ENCODE data around the gene SEMG1.

DNA sequence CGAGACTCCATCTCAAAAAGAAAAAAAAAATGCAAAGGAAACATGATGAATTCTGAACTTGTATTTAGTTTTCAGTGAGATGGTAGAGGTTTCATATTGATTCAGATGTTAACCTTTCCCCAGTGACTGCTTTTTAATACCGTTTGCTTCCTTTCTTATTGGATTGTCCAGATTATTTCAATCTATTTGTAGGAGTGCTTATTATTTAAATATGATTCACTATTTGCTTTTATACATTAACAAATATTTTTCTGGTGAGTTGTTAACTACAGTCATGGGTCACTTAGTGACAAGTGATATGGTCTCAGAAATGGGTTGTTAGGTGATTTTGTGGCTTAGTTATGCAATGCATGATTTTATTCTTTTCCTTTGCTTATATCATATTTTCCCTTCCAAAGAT is 23.7 kb upstream of the SEMG1 start:
- TF ChIP-seq BHLHE40 (IDR thresholded peaks at IDR 0.05; ENCODE audit: borderline replicate concordance) (no peak), HDGF (IDR thresholded peaks at IDR 0.05; ENCODE audit: borderline replicate concordance) (no peak), SUZ12 (IDR thresholded peaks at IDR 0.05) (no peak), FOXA1 (IDR thresholded peaks at IDR 0.05) (no peak), ELF4 (IDR thresholded peaks at IDR 0.05) (no peak), FOXK2 (IDR thresholded peaks at IDR 0.05) (no peak), TARDBP (IDR thresholded peaks at IDR 0.05) (no peak), LEF1 (IDR thresholded peaks at IDR 0.05; ENCODE audit: borderline replicate concordance) (no peak), SP1 (IDR thresholded peaks at IDR 0.05) (no peak), L3MBTL2 (conservative IDR thresholded peaks at IDR 0.05) (no peak), FOXM1 (IDR thresholded peaks at IDR 0.05; ENCODE audit: borderline replicate concordance) (no peak), NFRKB (IDR thresholded peaks at IDR 0.05) (no peak), ARNT (IDR thresholded peaks at IDR 0.05) (no peak)
- TF ChIP-seq, protein P1, sequence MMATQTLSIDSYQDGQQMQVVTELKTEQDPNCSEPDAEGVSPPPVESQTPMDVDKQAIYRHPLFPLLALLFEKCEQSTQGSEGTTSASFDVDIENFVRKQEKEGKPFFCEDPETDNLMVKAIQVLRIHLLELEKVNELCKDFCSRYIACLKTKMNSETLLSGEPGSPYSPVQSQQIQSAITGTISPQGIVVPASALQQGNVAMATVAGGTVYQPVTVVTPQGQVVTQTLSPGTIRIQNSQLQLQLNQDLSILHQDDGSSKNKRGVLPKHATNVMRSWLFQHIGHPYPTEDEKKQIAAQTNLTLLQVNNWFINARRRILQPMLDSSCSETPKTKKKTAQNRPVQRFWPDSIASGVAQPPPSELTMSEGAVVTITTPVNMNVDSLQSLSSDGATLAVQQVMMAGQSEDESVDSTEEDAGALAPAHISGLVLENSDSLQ (IDR thresholded peaks at IDR 0.05): no peak

Measured in HEK293T (cell line).